Measurements from ENCODE around the gene MAGEB1.

MAGEB1 gene

DNA sequence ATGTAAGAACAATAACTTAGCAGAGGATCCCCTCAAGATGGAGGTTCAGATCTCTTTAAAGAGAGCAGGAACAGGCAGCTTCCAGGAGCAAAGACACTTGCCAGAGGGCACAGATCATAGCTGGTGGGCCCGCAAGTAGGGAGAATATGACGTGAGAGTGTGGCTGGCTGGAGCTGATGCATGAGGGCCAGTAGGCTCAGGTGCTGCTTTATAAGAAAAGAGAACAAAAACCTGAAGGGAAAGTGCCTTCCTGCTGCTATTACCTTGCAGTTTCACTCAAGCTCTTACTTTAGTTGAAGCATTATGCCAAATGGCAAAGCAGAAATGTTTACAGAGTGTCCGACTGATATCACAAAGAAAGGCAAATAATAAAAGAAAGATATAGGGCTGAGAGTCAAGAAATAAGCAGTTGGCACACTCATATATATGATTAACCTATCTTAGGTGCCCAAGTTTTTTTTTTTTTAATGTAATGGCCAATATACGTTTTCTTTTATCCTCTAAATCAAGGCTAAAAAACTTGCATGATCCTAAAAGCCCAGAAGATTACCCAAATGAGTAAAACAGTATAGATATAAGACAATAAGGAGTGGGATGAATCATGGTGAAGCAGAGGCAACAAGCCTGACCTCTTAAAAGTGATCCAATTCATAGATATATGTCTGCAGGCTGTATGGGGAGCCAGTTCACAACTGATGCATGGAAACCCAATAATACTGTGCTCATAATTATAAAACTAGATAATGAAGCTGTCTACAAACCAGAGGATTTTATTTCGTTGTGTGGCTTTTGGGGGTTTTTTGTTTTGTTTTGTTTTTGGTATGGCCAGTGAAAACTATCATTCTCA is 49.7 kb downstream of the MAGEB1 start:
- no peak for DNase-seq (ENCODE audit: low spot score)

DNA sequence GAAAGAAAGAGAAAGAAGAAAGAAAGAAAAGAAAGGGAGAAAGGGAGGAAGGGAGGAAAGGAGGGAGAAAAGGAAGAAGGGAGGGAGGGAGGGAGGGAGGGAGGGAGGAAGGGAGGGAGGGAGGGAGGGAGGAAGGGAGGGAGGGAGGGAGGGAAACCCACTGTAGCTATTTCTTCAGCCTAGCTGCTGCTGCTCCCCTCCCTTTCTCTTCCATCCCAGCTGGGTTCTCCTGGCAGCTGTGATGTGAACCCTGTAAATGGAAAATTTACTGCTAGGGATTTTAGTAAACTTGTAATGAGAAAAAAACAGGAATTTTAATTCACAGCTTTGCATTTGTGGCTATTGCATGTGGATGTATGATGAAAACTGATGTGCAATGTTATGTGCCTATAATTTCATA is 54.3 kb downstream of the MAGEB1 start:
- no peak for DNase-seq (ENCODE audit: low spot score)
